Endodermal cell (in vitro differentiated cells): ENCODE results near the gene HABP4. TPM values are rescaled to one million over a fixed set of nuclear protein-coding genes. Genes with fewer than 3 reads are reported as not detected.
A peak's percentile ranks its signal among the peaks of the same experiment; 100 is the strongest.

ENCODE experiments used
- DNase-seq: peaks from one replicate; pipeline ENCODE4 v3.0.0-alpha.2; 2017
- H3K27ac ChIP-seq: 2 replicates; pipeline ENCODE4 v1.5.1; 2013; ENCODE audit warnings: mild to moderate bottlenecking, low read depth, low read length, moderate library complexity
- H3K27me3 ChIP-seq: 2 replicates; pipeline ENCODE4 v1.6.1; 2013; ENCODE audit warnings: mild to moderate bottlenecking, low read length, moderate library complexity; ENCODE audit not compliant: insufficient read depth, control insufficient read depth, poor library complexity, severe bottlenecking
- H3K36me3 ChIP-seq: 2 replicates; pipeline ENCODE4 v1.7.0; 2013; ENCODE audit warnings: mild to moderate bottlenecking, low read length, moderate library complexity; ENCODE audit not compliant: control insufficient read depth, insufficient read depth
- H3K4me1 ChIP-seq: one replicate; pipeline ENCODE4 v1.7.0; 2013; ENCODE audit warnings: low read length; ENCODE audit not compliant: control insufficient read depth, insufficient read depth
- H3K4me3 ChIP-seq: 2 replicates; pipeline ENCODE4 v1.5.1; 2013; ENCODE audit warnings: mild to moderate bottlenecking, low read length, moderate library complexity
- H3K9ac ChIP-seq: 2 replicates; pipeline ENCODE4 v1.6.1; 2013; ENCODE audit warnings: mild to moderate bottlenecking, low read length, moderate library complexity; ENCODE audit not compliant: poor library complexity, severe bottlenecking; ENCODE audit errors: extremely low read depth
- H3K9me3 ChIP-seq: 2 replicates; pipeline ENCODE4 v1.6.1; 2013; ENCODE audit warnings: mild to moderate bottlenecking, low read length, moderate library complexity; ENCODE audit not compliant: control insufficient read depth
- H3K27ac Mint-ChIP-seq: 2 replicates; pipeline ENCODE4 v1.8.0; 2020; ENCODE audit warnings: mixed read lengths
- H3K27me3 Mint-ChIP-seq: 2 replicates; pipeline ENCODE4 v1.8.0; 2021; ENCODE audit warnings: mild to moderate bottlenecking, mixed read lengths; ENCODE audit not compliant: insufficient read depth
- H3K36me3 Mint-ChIP-seq: 2 replicates; pipeline ENCODE4 v1.8.0; 2020; ENCODE audit warnings: low read depth, mixed read lengths
- H3K4me1 Mint-ChIP-seq: 2 replicates; pipeline ENCODE4 v1.8.0; 2020; ENCODE audit warnings: mixed read lengths
- H3K4me3 Mint-ChIP-seq: 2 replicates; pipeline ENCODE4 v1.8.0; 2020; ENCODE audit warnings: mild to moderate bottlenecking, moderate library complexity, mixed read lengths
- H3K9me3 Mint-ChIP-seq: 2 replicates; pipeline ENCODE4 v1.8.0; 2020; ENCODE audit warnings: mild to moderate bottlenecking, mixed read lengths
- WGBS, 2 experiments: methylation state at CpG; one replicate each; pipeline versions ENCODE4 v1.1.5 to v1.1.7; 2013; ENCODE audit warnings: missing lambda C conversion rate in 2 of 2, mixed read lengths in 1 of 2; ENCODE audit not compliant: insufficient coverage in 1 of 2, insufficient read length in 1 of 2; 5-methylcytosine and 5-hydroxymethylcytosine counted together
- total RNA-seq, 2 donors: library from RNA; stranded (reverse); fragmentation: NEBNext Ultra II Directional in 1 of 2; extraction: Animal tissue kit (Norgen Biotek cat#: 25700) in 1 of 2; gene quantifications; 2 replicates in 1 of 2; 3 replicates in 1 of 2; pipeline ENCODE4 v1.2.1, GENCODE V29; 2021
- TF ChIP-seq, protein P1 (sequence below): fragments of 200-600 bp; sonication (generic); conservative IDR thresholded peaks from 2 replicates; pipeline ENCODE4 v1.5.0; 2021; ENCODE audit warnings: antibody characterized with exemption, mild to moderate bottlenecking

The HABP4 gene
- total RNA-seq, 2 donors from 2014 or later = 10.0 to 12.1 TPM

GRCh38 chr9:96450613-96451528, 902 bp downstream of the HABP4 start:
- no peaks in the 10 kb centered on the region for H3K9me3 Mint-ChIP-seq
- no peaks in the 10 kb centered on the region for H3K9me3 ChIP-seq
- peaks cover 9% of the 10 kb centered on the region for H3K4me1 Mint-ChIP-seq
- no peaks in the 10 kb centered on the region for H3K36me3 Mint-ChIP-seq
- DNase-seq = peak; percentile 76
- H3K36me3 ChIP-seq = no peaks in the 10 kb centered on the region
- TF ChIP-seq, protein P1, sequence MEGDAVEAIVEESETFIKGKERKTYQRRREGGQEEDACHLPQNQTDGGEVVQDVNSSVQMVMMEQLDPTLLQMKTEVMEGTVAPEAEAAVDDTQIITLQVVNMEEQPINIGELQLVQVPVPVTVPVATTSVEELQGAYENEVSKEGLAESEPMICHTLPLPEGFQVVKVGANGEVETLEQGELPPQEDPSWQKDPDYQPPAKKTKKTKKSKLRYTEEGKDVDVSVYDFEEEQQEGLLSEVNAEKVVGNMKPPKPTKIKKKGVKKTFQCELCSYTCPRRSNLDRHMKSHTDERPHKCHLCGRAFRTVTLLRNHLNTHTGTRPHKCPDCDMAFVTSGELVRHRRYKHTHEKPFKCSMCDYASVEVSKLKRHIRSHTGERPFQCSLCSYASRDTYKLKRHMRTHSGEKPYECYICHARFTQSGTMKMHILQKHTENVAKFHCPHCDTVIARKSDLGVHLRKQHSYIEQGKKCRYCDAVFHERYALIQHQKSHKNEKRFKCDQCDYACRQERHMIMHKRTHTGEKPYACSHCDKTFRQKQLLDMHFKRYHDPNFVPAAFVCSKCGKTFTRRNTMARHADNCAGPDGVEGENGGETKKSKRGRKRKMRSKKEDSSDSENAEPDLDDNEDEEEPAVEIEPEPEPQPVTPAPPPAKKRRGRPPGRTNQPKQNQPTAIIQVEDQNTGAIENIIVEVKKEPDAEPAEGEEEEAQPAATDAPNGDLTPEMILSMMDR = no peak
- H3K4me3 ChIP-seq = peak overlapping the region; percentile 74
- peak overlapping the region; percentile 83 for H3K27ac Mint-ChIP-seq
- H3K27me3 Mint-ChIP-seq = peaks cover 31% of the 10 kb centered on the region
- no peak overlapping the region for H3K27ac ChIP-seq
- H3K4me1 ChIP-seq = no peaks in the 10 kb centered on the region
- 2 to 3% methylated on average over 18 to 63 of the region's 63 CpGs for WGBS, 2 experiments
- peaks cover 36% of the 10 kb centered on the region for H3K27me3 ChIP-seq
- H3K9ac ChIP-seq = peak overlapping the region; percentile 0
- H3K4me3 Mint-ChIP-seq = peak overlapping the region; percentile 77

- H3K4me1 Mint-ChIP-seq = peaks cover 9% of the 10 kb centered on the region
- Histone ChIP-seq H3K27me3 (peaks cover 15% of the 10 kb centered on the region), H3K4me1 (no peaks in the 10 kb centered on the region), H3K27ac (no peak overlapping the region), H3K4me3 (no peak overlapping the region), H3K9me3 (no peaks in the 10 kb centered on the region), H3K9ac (no peak overlapping the region), H3K36me3 (no peaks in the 10 kb centered on the region)
- DNase-seq = no peak
- H3K9me3 Mint-ChIP-seq = no peaks in the 10 kb centered on the region
- H3K27ac Mint-ChIP-seq = no peak overlapping the region
- 80% methylated on average over 1 to 2 of the region's 2 CpGs for WGBS, 2 experiments
- TF ChIP-seq, protein P1 = peak; percentile 67
- H3K27me3 Mint-ChIP-seq = peaks cover 17% of the 10 kb centered on the region
- no peak overlapping the region for H3K4me3 Mint-ChIP-seq
- H3K36me3 Mint-ChIP-seq = peaks cover 3% of the 10 kb centered on the region
Observed at GRCh38 chr9:96453625-96454024, 3.7 kb downstream of the HABP4 start.

GRCh38 chr9:96457266-96457665, 7.3 kb downstream of the HABP4 start:
- no peak for DNase-seq
- Histone ChIP-seq H3K27ac (no peak overlapping the region), H3K4me1 (no peaks in the 10 kb centered on the region), H3K9ac (no peak overlapping the region), H3K4me3 (no peak overlapping the region), H3K9me3 (no peaks in the 10 kb centered on the region), H3K36me3 (peaks cover 4% of the 10 kb centered on the region), H3K27me3 (no peaks in the 10 kb centered on the region)
- H3K9me3 Mint-ChIP-seq = no peaks in the 10 kb centered on the region
- TF ChIP-seq, protein P1 = no peak
- H3K4me1 Mint-ChIP-seq = peaks cover 5% of the 10 kb centered on the region
- WGBS, 2 experiments = 94 to 96% methylated on average over 3 to 4 of the region's 4 CpGs
- H3K27me3 Mint-ChIP-seq = peaks cover 2% of the 10 kb centered on the region
- H3K4me3 Mint-ChIP-seq = no peak overlapping the region
- H3K27ac Mint-ChIP-seq = no peak overlapping the region
- H3K36me3 Mint-ChIP-seq = peaks cover 10% of the 10 kb centered on the region
